Mesothelial cell of epicardium (in vitro differentiated cells): ENCODE results near the gene NHERF2. TPM values are rescaled to one million over a fixed set of nuclear protein-coding genes. Genes with fewer than 3 reads are reported as not detected.

Source experiments
- DNase-seq, 2 experiments: peaks; one replicate each; pipeline ENCODE4 v3.0.0; 2021; ENCODE audit warnings: low spot score in 2 of 2; ENCODE audit not compliant: unreplicated experiment in 2 of 2
- H3K27ac Mint-ChIP-seq: 2 replicates; pipeline ENCODE4 v1.8.0; 2021; ENCODE audit warnings: mixed read lengths
- H3K27me3 Mint-ChIP-seq: 2 replicates; pipeline ENCODE4 v1.8.0; 2021; ENCODE audit warnings: low read depth, mixed read lengths
- H3K36me3 Mint-ChIP-seq: 2 replicates; pipeline ENCODE4 v1.8.0; 2021; ENCODE audit warnings: mixed read lengths
- H3K4me1 Mint-ChIP-seq: 2 replicates; pipeline ENCODE4 v1.8.0; 2021; ENCODE audit warnings: mixed read lengths
- H3K4me3 Mint-ChIP-seq: 2 replicates; pipeline ENCODE4 v1.8.0; 2021; ENCODE audit warnings: mild to moderate bottlenecking, moderate library complexity, mixed read lengths
- H3K9me3 Mint-ChIP-seq: 2 replicates; pipeline ENCODE4 v1.8.0; 2021; ENCODE audit warnings: mixed read lengths
- total RNA-seq: library from RNA; stranded (reverse); gene quantifications from 3 replicates; pipeline ENCODE4 v1.2.1, GENCODE V29; 2021
- TF ChIP-seq, protein P1 (sequence below): fragments of 200-600 bp; sonication (generic); IDR thresholded peaks from one replicate; pipeline ENCODE4 v1.5.0; 2021; ENCODE audit warnings: antibody characterized with exemption; ENCODE audit not compliant: unreplicated experiment

The NHERF2 gene
- total RNA-seq, 1 donor from 2014 or later, result 51.3 TPM

DNA sequence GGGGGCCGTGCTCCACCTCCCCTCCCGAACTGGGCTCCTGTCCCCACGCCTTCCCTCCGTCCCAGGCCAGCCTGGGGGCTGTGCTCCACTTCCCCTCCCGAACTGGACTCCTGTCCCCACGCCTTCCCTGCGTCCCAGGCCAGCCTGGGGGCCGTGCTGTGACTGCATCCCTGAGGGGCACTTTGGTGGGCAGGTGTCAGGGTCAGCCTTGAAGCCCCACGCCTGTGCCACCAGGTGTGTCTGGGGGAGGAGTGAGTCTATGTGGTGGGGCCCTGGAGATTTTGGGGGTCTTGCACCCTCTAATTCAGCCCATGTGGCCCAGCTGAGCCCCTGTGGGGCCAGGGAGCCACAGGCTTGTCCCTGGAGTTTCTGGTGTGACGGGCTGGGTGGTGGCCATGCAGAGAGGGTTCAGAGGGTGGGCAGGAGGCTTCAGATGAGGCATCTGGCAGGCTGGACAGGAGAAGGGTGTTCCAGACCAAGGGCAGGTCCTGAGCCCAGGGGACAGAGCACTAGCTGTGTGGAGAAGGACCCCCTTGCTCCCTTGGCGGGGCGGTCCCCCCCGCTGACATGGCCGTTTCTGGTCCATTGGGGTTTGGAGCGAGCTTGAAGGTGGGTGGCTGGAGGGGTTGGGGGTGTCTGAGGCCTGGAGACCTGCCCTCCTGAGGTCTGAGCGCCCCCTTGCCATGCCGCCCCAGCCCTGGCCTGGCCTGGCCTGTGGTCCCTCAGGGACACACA lies 8.2 kb downstream of the NHERF2 start:
- Mint-ChIP-seq H3K36me3 (no peaks in the 10 kb centered on the region), H3K27me3 (no peaks in the 10 kb centered on the region), H3K4me1 (peaks cover 45% of the 10 kb centered on the region), H3K9me3 (no peaks in the 10 kb centered on the region), H3K4me3 (no peak overlapping the region), H3K27ac (peak overlapping the region; percentile 91)
- DNase-seq, result no peak
- TF ChIP-seq, protein P1, sequence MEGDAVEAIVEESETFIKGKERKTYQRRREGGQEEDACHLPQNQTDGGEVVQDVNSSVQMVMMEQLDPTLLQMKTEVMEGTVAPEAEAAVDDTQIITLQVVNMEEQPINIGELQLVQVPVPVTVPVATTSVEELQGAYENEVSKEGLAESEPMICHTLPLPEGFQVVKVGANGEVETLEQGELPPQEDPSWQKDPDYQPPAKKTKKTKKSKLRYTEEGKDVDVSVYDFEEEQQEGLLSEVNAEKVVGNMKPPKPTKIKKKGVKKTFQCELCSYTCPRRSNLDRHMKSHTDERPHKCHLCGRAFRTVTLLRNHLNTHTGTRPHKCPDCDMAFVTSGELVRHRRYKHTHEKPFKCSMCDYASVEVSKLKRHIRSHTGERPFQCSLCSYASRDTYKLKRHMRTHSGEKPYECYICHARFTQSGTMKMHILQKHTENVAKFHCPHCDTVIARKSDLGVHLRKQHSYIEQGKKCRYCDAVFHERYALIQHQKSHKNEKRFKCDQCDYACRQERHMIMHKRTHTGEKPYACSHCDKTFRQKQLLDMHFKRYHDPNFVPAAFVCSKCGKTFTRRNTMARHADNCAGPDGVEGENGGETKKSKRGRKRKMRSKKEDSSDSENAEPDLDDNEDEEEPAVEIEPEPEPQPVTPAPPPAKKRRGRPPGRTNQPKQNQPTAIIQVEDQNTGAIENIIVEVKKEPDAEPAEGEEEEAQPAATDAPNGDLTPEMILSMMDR, result no peak

GRCh38 chr16:2035431-2036199 lies 8.9 kb downstream of the NHERF2 start:
- TF ChIP-seq, protein P1, result no peak
- Mint-ChIP-seq H3K27ac (peak overlapping the region; percentile 69), H3K4me1 (peaks cover 45% of the 10 kb centered on the region), H3K4me3 (no peak overlapping the region), H3K9me3 (no peaks in the 10 kb centered on the region), H3K27me3 (no peaks in the 10 kb centered on the region), H3K36me3 (no peaks in the 10 kb centered on the region)
- peak in 1 of 2 experiments; percentile 81 for DNase-seq

DNA sequence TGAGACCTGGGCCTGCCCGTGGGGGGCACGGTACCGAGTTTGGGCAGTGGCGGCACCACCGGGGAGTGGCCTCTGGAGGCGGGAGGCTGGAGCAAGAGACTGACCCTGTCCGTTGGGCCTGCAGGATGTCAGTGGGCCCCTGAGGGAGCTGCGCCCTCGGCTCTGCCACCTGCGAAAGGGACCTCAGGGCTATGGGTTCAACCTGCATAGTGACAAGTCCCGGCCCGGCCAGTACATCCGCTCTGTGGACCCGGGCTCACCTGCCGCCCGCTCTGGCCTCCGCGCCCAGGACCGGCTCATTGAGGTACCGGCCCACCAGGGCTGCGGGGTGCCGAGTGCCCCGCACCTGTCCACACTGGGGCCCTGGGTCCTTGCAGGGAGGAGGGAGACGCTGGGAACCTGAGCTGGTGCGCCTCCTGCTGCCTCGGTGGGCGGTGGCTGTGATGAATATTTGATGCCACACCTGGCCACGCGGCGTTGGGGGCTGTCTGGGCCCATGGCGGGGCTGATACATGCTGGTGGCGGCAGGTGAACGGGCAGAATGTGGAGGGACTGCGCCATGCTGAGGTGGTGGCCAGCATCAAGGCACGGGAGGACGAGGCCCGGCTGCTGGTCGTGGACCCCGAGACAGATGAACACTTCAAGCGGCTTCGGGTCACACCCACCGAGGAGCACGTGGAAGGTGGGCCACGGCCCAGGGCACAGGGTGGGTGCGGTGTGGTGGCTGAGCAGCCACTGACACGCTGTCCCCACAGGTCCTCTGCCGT lies 9.7 kb downstream of the NHERF2 start:
- TF ChIP-seq, protein P1, result no peak
- Mint-ChIP-seq H3K27ac (peak overlapping the region; percentile 69), H3K9me3 (no peaks in the 10 kb centered on the region), H3K4me1 (peaks cover 45% of the 10 kb centered on the region), H3K27me3 (no peaks in the 10 kb centered on the region), H3K4me3 (no peak overlapping the region), H3K36me3 (no peaks in the 10 kb centered on the region)
- DNase-seq, result no peak

DNA sequence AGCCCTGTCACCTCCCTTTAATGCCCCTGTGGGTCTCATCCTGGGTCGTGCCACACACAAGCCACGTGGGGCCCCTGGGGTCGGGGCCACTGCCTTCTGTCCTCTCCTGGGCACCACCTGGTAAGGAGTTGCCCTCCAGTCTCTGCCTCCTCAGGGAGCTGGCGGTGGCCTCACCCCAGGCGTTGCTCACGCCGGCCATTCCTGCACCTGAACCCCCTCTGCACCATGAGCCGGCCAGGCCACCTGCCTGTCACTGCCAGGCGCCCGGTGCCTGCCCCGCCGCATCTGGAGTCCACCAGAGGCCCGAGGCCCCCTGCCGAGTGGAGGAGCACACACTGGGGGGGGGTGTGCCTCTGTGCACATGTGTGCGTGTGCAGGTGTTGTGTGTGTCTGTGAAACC lies 10.4 kb downstream of the NHERF2 start:
- H3K4me1 Mint-ChIP-seq, result peaks cover 45% of the 10 kb centered on the region
- H3K9me3 Mint-ChIP-seq, result no peaks in the 10 kb centered on the region
- no peaks in the 10 kb centered on the region for H3K27me3 Mint-ChIP-seq
- TF ChIP-seq, protein P1, result no peak
- no peak overlapping the region for H3K4me3 Mint-ChIP-seq
- H3K27ac Mint-ChIP-seq, result no peak overlapping the region
- H3K36me3 Mint-ChIP-seq, result no peaks in the 10 kb centered on the region
- no peak for DNase-seq

GRCh38 chr16:2037647-2038381 lies 11.1 kb downstream of the NHERF2 start:
- no peak for DNase-seq
- Mint-ChIP-seq H3K4me3 (no peak overlapping the region), H3K27me3 (no peaks in the 10 kb centered on the region), H3K4me1 (peaks cover 40% of the 10 kb centered on the region), H3K36me3 (no peaks in the 10 kb centered on the region), H3K27ac (peak overlapping the region; percentile 98), H3K9me3 (no peaks in the 10 kb centered on the region)
- TF ChIP-seq, protein P1, result no peak
